Right atrium auricular region (tissue), 2 donors: Measurements from ENCODE around the gene CSRNP3. TPM values are rescaled to one million over a fixed set of nuclear protein-coding genes. Genes with fewer than 3 reads are reported as not detected.

Experiments
- DNase-seq: peaks from one replicate; pipeline ENCODE4 v3.0.0-alpha.2; 2019; ENCODE audit warnings: low spot score
- H3K27ac ChIP-seq, 2 donors: fragments of 200-600 bp; sonication (generic); 1 replicate in 1 of 2; 2 replicates in 1 of 2; pipeline ENCODE4 v1.5.1; 2016 to 2019
- H3K27me3 ChIP-seq, 2 donors: fragments of 200-600 bp; sonication (generic); one replicate each; pipeline versions ENCODE4 v1.5.1 to v1.6.0; 2017 to 2019
- H3K36me3 ChIP-seq: fragments of 200-600 bp; sonication (generic); one replicate; pipeline ENCODE4 v1.5.1; 2016
- H3K4me1 ChIP-seq, 2 donors: fragments of 200-600 bp; sonication (generic); one replicate each; pipeline versions ENCODE4 v1.5.1 to v1.6.0; 2017 to 2019
- H3K4me3 ChIP-seq, 2 donors: fragments of 200-600 bp; sonication (generic); 1 replicate in 1 of 2; 2 replicates in 1 of 2; pipeline ENCODE4 v1.5.1; 2017 to 2019; ENCODE audit warnings: mild to moderate bottlenecking in 1 of 2, moderate library complexity in 1 of 2
- H3K9me3 ChIP-seq, 2 donors: fragments of 200-600 bp; sonication (generic); one replicate each; pipeline ENCODE4 v1.5.1; 2019
- CTCF ChIP-seq, 2 donors: fragments of 200-600 bp; sonication (generic); IDR thresholded peaks; one replicate each; pipeline ENCODE4 v1.5.1; 2019; ENCODE audit warnings: antibody characterized with exemption in 2 of 2
- total RNA-seq, 2 donors: library from RNA; depleted of rRNA; stranded (reverse); fragments of >200 nt; gene quantifications; one replicate each; pipeline ENCODE4 v1.1.0, GENCODE V29; 2016

The CSRNP3 gene
- total RNA-seq, 2 donors from 2014 or later: 1.3 to 4.5 TPM

- Histone ChIP-seq H3K27me3 (no peaks in the 10 kb centered on the region), H3K36me3 (no peaks in the 10 kb centered on the region), H3K27ac (peak overlapping the region in 1 of 2 donors; percentile 19), H3K9me3 (no peaks in the 10 kb centered on the region), H3K4me1 (no peaks in the 10 kb centered on the region), H3K4me3 (peak overlapping the region in 1 of 2 donors; percentile 8)
- DNase-seq: no peak
- TF ChIP-seq CTCF (IDR thresholded peaks at IDR 0.05): no peak
Measured at GRCh38 chr2:165572151-165572550, 102.7 kb downstream of the CSRNP3 start.

GRCh38 chr2:165573534-165574461 lies 104.3 kb downstream of the CSRNP3 start:
- Histone ChIP-seq H3K9me3 (no peaks in the 10 kb centered on the region), H3K4me1 (no peaks in the 10 kb centered on the region), H3K27me3 (no peaks in the 10 kb centered on the region), H3K4me3 (peak overlapping the region; percentile 36 to 49), H3K27ac (peak overlapping the region; percentile 38 to 56), H3K36me3 (no peaks in the 10 kb centered on the region)
- DNase-seq: peak; percentile 62
- no peak for TF ChIP-seq CTCF (IDR thresholded peaks at IDR 0.05)

GRCh38 chr2:165575044-165575615 lies 105.6 kb downstream of the CSRNP3 start:
- Histone ChIP-seq H3K4me3 (no peak overlapping the region), H3K27ac (no peak overlapping the region), H3K36me3 (no peaks in the 10 kb centered on the region), H3K4me1 (no peaks in the 10 kb centered on the region), H3K9me3 (no peaks in the 10 kb centered on the region), H3K27me3 (no peaks in the 10 kb centered on the region)
- no peak for TF ChIP-seq CTCF (IDR thresholded peaks at IDR 0.05)
- no peak for DNase-seq

GRCh38 chr2:165576409-165577154 lies 107.1 kb downstream of the CSRNP3 start:
- no peak for DNase-seq
- H3K27me3 ChIP-seq: no peaks in the 10 kb centered on the region

GRCh38 chr2:165582409-165582808 lies 112.9 kb downstream of the CSRNP3 start:
- peaks cover 0 to 5% of the 10 kb centered on the region in 2 donors for H3K4me1 ChIP-seq
- H3K4me3 ChIP-seq: no peak overlapping the region
- H3K9me3 ChIP-seq: no peaks in the 10 kb centered on the region
- no peak for TF ChIP-seq CTCF (IDR thresholded peaks at IDR 0.05)
- no peak for DNase-seq
- H3K27ac ChIP-seq: no peak overlapping the region
- no peaks in the 10 kb centered on the region for H3K36me3 ChIP-seq
- no peaks in the 10 kb centered on the region for H3K27me3 ChIP-seq

More at GRCh38 chr2:165576409-165577154, 107.1 kb downstream of the CSRNP3 start:
- no peak for TF ChIP-seq CTCF (IDR thresholded peaks at IDR 0.05)
- Histone ChIP-seq H3K36me3 (no peaks in the 10 kb centered on the region), H3K27ac (no peak overlapping the region), H3K9me3 (no peaks in the 10 kb centered on the region), H3K4me1 (no peaks in the 10 kb centered on the region), H3K4me3 (no peak overlapping the region)
